H9 (cell line): ENCODE results near the gene ATF7. TPM values are rescaled to one million over a fixed set of nuclear protein-coding genes. Genes with fewer than 3 reads are reported as not detected.

Experiments
- DNase-seq: peaks from one replicate; pipeline ENCODE4 v3.0.0-alpha.2; 2017
- H2AFZ ChIP-seq: one replicate; pipeline ENCODE4 v1.6.1; 2013; ENCODE audit warnings: mild to moderate bottlenecking, low read length, control low read depth, moderate library complexity
- H2AK5ac ChIP-seq: 2 replicates; pipeline ENCODE4 v1.6.1; 2013; ENCODE audit warnings: low read length, control low read depth, mixed read lengths; ENCODE audit not compliant: insufficient read length
- H2BK120ac ChIP-seq: one replicate; pipeline ENCODE4 v1.6.1; 2013; ENCODE audit warnings: low read depth, mild to moderate bottlenecking, low read length, control low read depth, inconsistent platforms; ENCODE audit not compliant: poor library complexity, severe bottlenecking
- H2BK12ac ChIP-seq: 2 replicates; pipeline ENCODE4 v1.6.1; 2013; ENCODE audit warnings: low read length, control low read depth, mixed read lengths, low read depth; ENCODE audit not compliant: insufficient read length
- H2BK15ac ChIP-seq: 2 replicates; pipeline ENCODE4 v1.6.1; 2013; ENCODE audit warnings: low read depth, low read length, control low read depth
- H2BK20ac ChIP-seq: one replicate; pipeline ENCODE4 v1.6.1; 2013; ENCODE audit warnings: low read depth, mild to moderate bottlenecking, low read length, control low read depth, inconsistent platforms; ENCODE audit not compliant: poor library complexity, severe bottlenecking
- H2BK5ac ChIP-seq: 2 replicates; pipeline ENCODE4 v1.6.1; 2013; ENCODE audit warnings: low read length, control low read depth, mixed read lengths; ENCODE audit not compliant: insufficient read length
- H3K14ac ChIP-seq: 2 replicates; pipeline ENCODE4 v1.6.1; 2013; ENCODE audit warnings: low read length, control low read depth; ENCODE audit not compliant: insufficient read depth
- H3K18ac ChIP-seq: 2 replicates; pipeline ENCODE4 v1.6.1; 2013; ENCODE audit warnings: low read depth, mild to moderate bottlenecking, mixed read lengths, low read length, control low read depth; ENCODE audit not compliant: insufficient read length
- H3K23ac ChIP-seq: 2 replicates; pipeline ENCODE4 v1.6.1; 2013; ENCODE audit warnings: low read length, control low read depth, mixed read lengths, low read depth; ENCODE audit not compliant: insufficient read length
- H3K23me2 ChIP-seq: 2 replicates; pipeline ENCODE4 v1.6.1; 2013; ENCODE audit warnings: low read depth, mild to moderate bottlenecking, mixed read lengths, low read length, control low read depth; ENCODE audit not compliant: insufficient read length, poor library complexity, severe bottlenecking
- H3K27ac ChIP-seq: 2 replicates; pipeline ENCODE4 v1.5.1; 2013; ENCODE audit warnings: low read length, control low read depth, mixed read lengths, low read depth; ENCODE audit not compliant: insufficient read length
- H3K27me3 ChIP-seq: 2 replicates; pipeline ENCODE4 v1.6.1; 2013; ENCODE audit warnings: low read length, control low read depth, inconsistent platforms; ENCODE audit not compliant: insufficient read depth
- H3K4ac ChIP-seq: 2 replicates; pipeline ENCODE4 v1.6.1; 2013; ENCODE audit warnings: low read depth, mild to moderate bottlenecking, control low read depth, inconsistent platforms, low read length, moderate library complexity
- H3K4me1 ChIP-seq: 2 replicates; pipeline ENCODE4 v1.6.1; 2013; ENCODE audit warnings: low read length, control low read depth, inconsistent platforms; ENCODE audit not compliant: insufficient read depth
- H3K4me2 ChIP-seq: 2 replicates; pipeline ENCODE4 v1.6.1; 2013; ENCODE audit warnings: low read length, control low read depth, mixed read lengths; ENCODE audit not compliant: insufficient read length, insufficient read depth
- H3K56ac ChIP-seq: 2 replicates; pipeline ENCODE4 v1.6.1; 2013; ENCODE audit warnings: low read depth, mild to moderate bottlenecking, mixed read lengths, low read length, control low read depth; ENCODE audit not compliant: insufficient read length
- H3K79me1 ChIP-seq: 2 replicates; pipeline ENCODE4 v1.6.1; 2013; ENCODE audit warnings: low read depth, mild to moderate bottlenecking, moderate library complexity, low read length, control low read depth, inconsistent platforms; ENCODE audit not compliant: insufficient read depth, poor library complexity, severe bottlenecking
- H3K79me2 ChIP-seq: 2 replicates; pipeline ENCODE4 v1.6.1; 2013; ENCODE audit warnings: low read length, control low read depth, inconsistent platforms; ENCODE audit not compliant: insufficient read depth
- H3K9ac ChIP-seq: 2 replicates; pipeline ENCODE4 v1.6.1; 2013; ENCODE audit warnings: low read length, control low read depth, mixed read lengths; ENCODE audit not compliant: insufficient read length; ENCODE audit errors: extremely low read depth
- H3K9me3 ChIP-seq: one replicate; pipeline ENCODE4 v1.6.1; 2013; ENCODE audit warnings: low read depth, low read length, inconsistent platforms; ENCODE audit not compliant: control insufficient read depth
- H3T11ph ChIP-seq: one replicate; pipeline ENCODE4 v1.6.1; 2013; ENCODE audit warnings: mild to moderate bottlenecking, low read length, control low read depth, inconsistent platforms
- H4K20me1 ChIP-seq: one replicate; pipeline ENCODE4 v1.6.1; 2013; ENCODE audit not compliant: control insufficient read depth, insufficient read length, insufficient read depth
- H4K5ac ChIP-seq: 2 replicates; pipeline ENCODE4 v1.6.1; 2013; ENCODE audit warnings: low read depth, mild to moderate bottlenecking, mixed read lengths, low read length, control low read depth; ENCODE audit not compliant: insufficient read length
- H4K8ac ChIP-seq: replicated peaks from 2 replicates; pipeline ENCODE4 v1.6.1; 2013; ENCODE audit warnings: low read length, control low read depth, mixed read lengths, low read depth; ENCODE audit not compliant: insufficient read length
- H4K91ac ChIP-seq: 2 replicates; pipeline ENCODE4 v1.6.1; 2013; ENCODE audit warnings: low read depth, mild to moderate bottlenecking, moderate library complexity, mixed read lengths, low read length, control low read depth; ENCODE audit not compliant: insufficient read length
- H3K27ac Mint-ChIP-seq, 3 experiments: 2 replicates in 2 of 3; 3 replicates in 1 of 3; pipeline ENCODE4 v1.8.0; 2020 to 2021; ENCODE audit warnings: mixed read lengths in 3 of 3, mild to moderate bottlenecking in 1 of 3, moderate library complexity in 1 of 3
- H3K27me3 Mint-ChIP-seq: 2 replicates; pipeline ENCODE4 v1.8.0; 2021; ENCODE audit warnings: low read depth, mild to moderate bottlenecking, moderate library complexity, mixed read lengths
- H3K36me3 Mint-ChIP-seq, 3 experiments: 2 replicates in 2 of 3; 3 replicates in 1 of 3; pipeline ENCODE4 v1.8.0; 2020 to 2021; ENCODE audit warnings: low read depth in 3 of 3, mixed read lengths in 3 of 3; ENCODE audit not compliant: insufficient read depth in 1 of 3
- H3K4me1 Mint-ChIP-seq, 2 experiments: 2 replicates each; pipeline ENCODE4 v1.8.0; 2020; ENCODE audit warnings: mixed read lengths in 2 of 2
- H3K4me3 Mint-ChIP-seq, 2 experiments: 2 replicates in 1 of 2; 3 replicates in 1 of 2; pipeline ENCODE4 v1.8.0; 2020 to 2021; ENCODE audit warnings: mild to moderate bottlenecking in 2 of 2, mixed read lengths in 2 of 2, moderate library complexity in 1 of 2
- H3K9me3 Mint-ChIP-seq, 2 experiments: 2 replicates in 1 of 2; 3 replicates in 1 of 2; pipeline ENCODE4 v1.8.0; 2020; ENCODE audit warnings: mild to moderate bottlenecking in 2 of 2, mixed read lengths in 2 of 2, moderate library complexity in 1 of 2
- WGBS: extraction: QIAGEN DNeasy Blood & Tissue Kit; methylation state at CpG from one replicate; pipeline ENCODE4 v1.1.7; 2013; ENCODE audit warnings: missing lambda C conversion rate, low lambda C conversion rate, mixed read lengths; ENCODE audit not compliant: insufficient read length; ENCODE audit errors: extremely low coverage; 5-methylcytosine and 5-hydroxymethylcytosine counted together
- total RNA-seq: library from RNA; stranded (reverse); gene quantifications from 2 replicates; pipeline ENCODE4 v1.2.1, GENCODE V29; 2021
- TF ChIP-seq, protein P1 (sequence below): fragments of 200-600 bp; sonication (generic); conservative IDR thresholded peaks from 3 replicates; pipeline ENCODE4 v1.8.0; 2021; ENCODE audit warnings: antibody characterized with exemption, mild to moderate bottlenecking

The ATF7 gene
- total RNA-seq, 1 experiment from 2014 or later: 17.7 TPM

DNA sequence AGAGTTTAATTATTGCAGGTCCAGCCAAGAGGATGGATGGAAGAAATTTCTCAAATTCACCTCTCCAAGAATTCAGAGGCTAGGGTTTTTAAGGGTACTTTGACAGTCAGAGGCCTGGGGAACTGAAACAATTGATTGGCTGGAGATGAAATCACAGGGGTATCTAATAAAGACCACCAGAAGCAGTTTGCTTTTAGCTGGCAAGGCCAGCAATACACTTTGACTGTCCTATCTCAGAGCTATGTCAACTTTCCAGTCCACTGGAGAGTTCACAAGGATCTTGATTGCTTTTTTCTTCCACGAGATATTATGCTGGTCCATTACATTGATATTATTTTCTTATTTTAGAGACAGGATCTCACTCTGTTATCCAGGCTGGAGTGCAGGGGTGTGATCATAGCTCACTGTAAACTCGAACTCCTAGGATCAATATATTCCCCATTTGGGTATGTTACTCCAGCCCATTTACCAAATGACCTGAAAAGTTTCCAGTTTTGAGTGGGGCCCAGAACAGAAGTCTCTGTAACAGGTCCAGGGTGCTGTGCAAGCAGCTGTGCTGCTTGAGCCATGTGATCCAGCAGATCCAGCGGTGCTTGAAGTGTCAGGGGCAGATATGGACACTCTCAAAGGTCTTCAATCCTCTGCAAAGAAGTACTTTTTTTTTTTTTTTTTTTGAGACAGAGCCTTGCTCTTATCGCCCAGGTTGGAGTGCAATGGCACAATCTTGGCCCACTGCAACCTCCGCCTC, 17.2 kb upstream of the ATF7 start:
- no peaks in the 10 kb centered on the region for H3K79me1 ChIP-seq
- Mint-ChIP-seq H3K4me3 (no peak overlapping the region), H3K9me3 (peaks cover 0 to 2% of the 10 kb centered on the region in 2 experiments; a peak in 1 of 5 replicates), H3K36me3 (no peaks in the 10 kb centered on the region), H3K27ac (no peak overlapping the region), H3K27me3 (no peaks in the 10 kb centered on the region), H3K4me1 (no peaks in the 10 kb centered on the region)
- WGBS: no CpG with 5 or more reads among the region's 5 CpGs
- no peak overlapping the region for H3K4ac ChIP-seq
- no peak overlapping the region for H4K5ac ChIP-seq
- H4K91ac ChIP-seq: no peak overlapping the region
- H2BK12ac ChIP-seq: no peak overlapping the region
- TF ChIP-seq, protein P1, sequence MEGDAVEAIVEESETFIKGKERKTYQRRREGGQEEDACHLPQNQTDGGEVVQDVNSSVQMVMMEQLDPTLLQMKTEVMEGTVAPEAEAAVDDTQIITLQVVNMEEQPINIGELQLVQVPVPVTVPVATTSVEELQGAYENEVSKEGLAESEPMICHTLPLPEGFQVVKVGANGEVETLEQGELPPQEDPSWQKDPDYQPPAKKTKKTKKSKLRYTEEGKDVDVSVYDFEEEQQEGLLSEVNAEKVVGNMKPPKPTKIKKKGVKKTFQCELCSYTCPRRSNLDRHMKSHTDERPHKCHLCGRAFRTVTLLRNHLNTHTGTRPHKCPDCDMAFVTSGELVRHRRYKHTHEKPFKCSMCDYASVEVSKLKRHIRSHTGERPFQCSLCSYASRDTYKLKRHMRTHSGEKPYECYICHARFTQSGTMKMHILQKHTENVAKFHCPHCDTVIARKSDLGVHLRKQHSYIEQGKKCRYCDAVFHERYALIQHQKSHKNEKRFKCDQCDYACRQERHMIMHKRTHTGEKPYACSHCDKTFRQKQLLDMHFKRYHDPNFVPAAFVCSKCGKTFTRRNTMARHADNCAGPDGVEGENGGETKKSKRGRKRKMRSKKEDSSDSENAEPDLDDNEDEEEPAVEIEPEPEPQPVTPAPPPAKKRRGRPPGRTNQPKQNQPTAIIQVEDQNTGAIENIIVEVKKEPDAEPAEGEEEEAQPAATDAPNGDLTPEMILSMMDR: no peak
- H3K4me1 ChIP-seq: no peaks in the 10 kb centered on the region
- H4K20me1 ChIP-seq: no peaks in the 10 kb centered on the region
- no peak overlapping the region for H2BK20ac ChIP-seq
- no peak overlapping the region for H3K14ac ChIP-seq
- no peak overlapping the region for H2BK120ac ChIP-seq
- no peak overlapping the region for H3K23ac ChIP-seq
- H3K4me2 ChIP-seq: no peak overlapping the region
- no peak overlapping the region for H4K8ac ChIP-seq
- no peak overlapping the region for H2BK5ac ChIP-seq
- H3K27me3 ChIP-seq: no peaks in the 10 kb centered on the region
- H2AFZ ChIP-seq: no peak overlapping the region
- no peaks in the 10 kb centered on the region for H3K23me2 ChIP-seq
- no peaks in the 10 kb centered on the region for H3K9me3 ChIP-seq
- H2AK5ac ChIP-seq: no peak overlapping the region
- no peak overlapping the region for H3K18ac ChIP-seq
- H3K27ac ChIP-seq: no peak overlapping the region
- H3K56ac ChIP-seq: no peak overlapping the region
- no peak overlapping the region for H3K9ac ChIP-seq
- no peak for DNase-seq
- no peak overlapping the region for H3T11ph ChIP-seq
- no peaks in the 10 kb centered on the region for H3K79me2 ChIP-seq
- no peak overlapping the region for H2BK15ac ChIP-seq
